NOMO-1 treated with DMSO at 0.1 percent for 48 hours (cell line): ENCODE data around the gene CYP2A7.
"Not testable (repeated sequence)": the region's sequence is repeated elsewhere in the genome, so short reads cannot be mapped to it uniquely, and the experiment has no call there.

Source experiments
- DNase-seq: peaks from one replicate; lab custom pipeline; 2025; ENCODE audit not compliant: unreplicated experiment; lab: John Stamatoyannopoulos, UW

The CYP2A7 gene

DNA sequence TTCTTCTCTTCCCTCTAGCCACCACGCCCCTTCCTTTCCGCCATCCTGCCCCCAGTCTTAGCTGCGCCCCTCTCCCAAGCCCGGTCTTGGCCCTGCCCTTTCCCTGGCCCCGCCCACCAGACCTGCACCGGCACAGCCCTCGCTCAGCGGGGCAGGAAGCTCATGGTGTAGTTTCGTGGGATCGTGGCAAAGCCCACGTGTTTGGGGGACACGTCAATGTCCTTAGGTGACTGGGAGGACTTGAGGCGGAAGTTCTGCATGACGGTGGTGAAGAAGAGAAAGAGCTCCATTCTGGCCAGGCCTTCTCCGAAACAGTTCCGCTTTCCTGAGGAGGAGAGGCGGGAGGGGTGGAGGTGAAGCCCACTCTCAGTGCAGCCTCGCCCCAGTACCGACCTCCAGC lies 38.4 kb downstream of the CYP2A7 start:
- peak; percentile 46 for DNase-seq

DNA sequence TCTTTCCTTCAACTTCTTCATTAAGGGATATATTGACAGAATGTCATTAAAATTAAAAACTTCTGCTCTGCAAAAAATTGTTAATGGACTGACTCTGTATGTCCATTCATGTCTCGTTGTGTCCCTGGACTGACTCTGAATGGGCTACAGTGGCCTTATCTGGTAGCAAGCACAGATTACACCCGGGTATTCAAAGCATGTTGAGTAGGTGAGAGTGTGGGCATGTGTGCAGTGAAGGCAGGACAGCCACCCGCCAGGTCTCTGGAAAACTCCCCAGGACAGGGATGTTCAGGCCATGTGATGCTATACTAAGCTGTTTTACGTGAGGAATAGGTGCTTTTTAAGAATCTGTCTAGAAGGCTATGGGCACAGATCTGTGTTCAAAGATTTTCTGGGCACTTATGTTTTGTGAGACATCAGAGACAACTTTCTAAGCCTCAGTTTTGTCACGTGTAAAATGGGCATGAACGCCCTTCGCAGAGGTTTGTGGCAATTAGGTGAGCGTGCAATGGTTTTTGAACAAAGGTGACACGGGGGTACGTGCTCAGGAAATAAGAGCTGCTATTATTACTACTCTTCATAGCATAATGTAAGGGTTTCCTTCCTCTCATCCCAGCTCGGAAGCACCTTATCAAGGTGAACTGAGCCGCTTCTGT lies 38.9 kb downstream of the CYP2A7 start:
- not testable (repeated sequence) for DNase-seq

DNA sequence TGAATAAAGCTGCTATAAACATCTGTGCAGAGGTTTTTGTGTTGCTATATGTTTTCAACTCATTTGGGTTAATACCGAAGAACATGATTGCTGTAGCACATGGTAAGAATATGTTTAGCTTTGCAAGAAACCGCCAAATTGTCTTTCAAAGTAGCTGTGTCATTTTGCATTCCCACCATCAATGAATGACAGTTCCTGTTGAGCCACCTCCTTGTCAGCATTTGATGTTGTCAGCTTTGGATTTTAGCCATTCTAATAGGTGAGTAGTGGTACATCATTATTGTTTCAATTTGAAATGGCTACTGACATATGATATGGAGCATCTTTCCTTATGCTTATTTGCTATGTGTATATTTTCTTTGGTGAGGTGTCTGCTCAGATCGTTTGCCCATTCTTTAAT lies 40.0 kb downstream of the CYP2A7 start:
- not testable (repeated sequence) for DNase-seq

DNA sequence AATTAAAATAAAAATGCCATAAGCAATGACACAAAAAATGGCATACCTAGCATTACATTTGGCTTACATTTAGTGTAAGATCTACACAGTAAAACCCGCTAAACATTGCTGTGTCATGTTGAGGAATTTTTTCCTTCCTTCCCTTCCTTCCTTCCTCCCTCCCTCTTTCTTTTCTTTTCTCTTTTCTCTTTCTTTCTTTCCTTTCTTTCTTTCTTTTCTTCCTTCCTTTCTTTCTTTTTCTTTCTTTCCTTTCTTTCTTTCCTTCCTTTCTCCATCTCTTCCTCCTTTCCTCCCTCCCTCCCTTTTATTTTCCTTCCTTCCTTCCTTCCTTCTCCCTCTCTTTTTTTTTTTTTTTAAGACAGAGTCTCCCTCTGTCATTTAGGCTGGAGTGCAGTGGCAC lies 43.6 kb downstream of the CYP2A7 start:
- not testable (repeated sequence) for DNase-seq

DNA sequence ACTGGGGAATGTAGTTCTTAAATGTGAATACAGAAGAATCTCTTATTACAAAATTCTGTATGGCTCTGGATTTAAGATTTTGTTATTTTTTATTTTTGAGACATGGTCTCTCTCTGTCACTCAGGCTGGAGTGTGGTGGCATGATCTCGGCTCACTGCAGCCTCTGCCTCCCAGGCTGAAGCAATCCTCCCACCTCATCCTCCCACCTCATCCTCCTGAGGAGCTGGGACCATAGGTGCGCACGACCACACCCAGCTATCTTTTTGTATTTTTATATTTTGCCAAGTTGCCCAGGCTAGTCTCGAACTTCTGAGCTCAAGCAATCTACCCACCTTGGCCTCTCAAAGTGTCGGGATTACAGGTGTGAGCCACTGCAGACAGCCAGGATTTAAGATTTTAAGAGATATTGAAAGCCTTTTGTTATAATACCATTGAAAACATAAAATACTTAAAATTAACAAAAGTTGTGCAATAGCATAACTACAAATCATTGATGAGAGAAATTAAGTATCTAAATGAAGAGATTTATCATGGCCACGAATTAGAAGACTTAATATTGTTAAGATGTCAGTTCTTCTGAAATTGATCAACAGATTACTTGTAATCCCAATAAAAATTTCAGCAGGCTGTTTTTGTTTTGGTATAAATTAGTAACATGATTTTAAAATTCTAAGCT lies 45.1 kb downstream of the CYP2A7 start:
- DNase-seq, result no peak

DNA sequence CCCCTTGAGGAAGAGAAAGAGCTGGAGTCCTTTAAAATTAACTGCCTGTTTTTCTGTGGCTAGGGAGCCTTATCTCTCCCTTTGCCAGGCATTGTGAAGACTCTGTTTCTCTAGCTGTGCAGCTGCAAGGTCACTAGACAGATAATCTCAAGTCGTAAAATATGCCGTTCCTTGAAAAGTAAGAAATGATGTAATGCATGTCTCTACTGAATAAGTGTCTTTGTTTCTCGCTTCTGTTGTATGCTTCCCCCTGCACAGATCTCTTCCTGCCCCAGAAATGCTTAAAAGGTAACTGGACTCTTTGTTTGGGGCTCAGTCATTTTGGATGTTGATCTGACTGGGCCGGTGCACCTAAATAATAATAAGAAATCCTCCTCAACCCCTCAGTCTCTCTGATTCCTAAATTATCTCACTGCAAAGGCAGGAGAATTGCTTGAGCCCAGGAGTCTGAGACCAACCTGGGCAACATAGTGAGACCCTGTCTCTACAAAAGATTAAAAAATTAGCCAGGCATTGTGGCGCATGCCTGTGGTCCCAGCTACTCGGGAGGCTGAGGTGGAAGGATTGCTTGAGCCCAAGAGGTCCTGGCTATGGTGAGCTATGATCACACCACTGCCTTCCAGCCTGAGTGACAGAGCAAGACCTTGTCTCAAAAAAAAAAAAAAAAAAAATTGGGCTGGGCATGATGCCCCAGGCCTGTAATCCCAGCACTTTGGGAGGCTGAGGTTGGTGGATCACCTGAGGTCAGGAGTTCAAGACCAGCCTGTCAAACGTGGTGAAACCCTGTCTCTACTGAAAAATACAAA lies 48.1 kb downstream of the CYP2A7 start:
- peak; percentile 10 for DNase-seq

DNA sequence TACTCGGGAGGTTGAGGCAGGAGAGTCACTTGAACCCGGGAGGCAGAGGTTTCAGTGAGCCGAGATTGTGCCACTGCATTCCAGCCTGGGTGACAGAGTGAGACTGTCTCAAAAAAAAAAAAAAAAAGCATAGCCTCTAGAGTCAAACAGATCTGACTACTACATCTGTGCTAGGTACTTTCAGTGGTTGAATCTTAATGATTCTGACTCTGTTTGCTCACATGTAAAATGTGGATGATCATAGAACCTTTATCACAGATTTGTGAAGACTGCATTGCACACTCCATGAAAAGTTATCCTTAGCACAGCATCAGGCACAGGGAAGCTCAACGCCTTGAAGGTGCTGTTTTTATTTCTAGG lies 49.6 kb downstream of the CYP2A7 start:
- DNase-seq, result not testable (repeated sequence)

DNA sequence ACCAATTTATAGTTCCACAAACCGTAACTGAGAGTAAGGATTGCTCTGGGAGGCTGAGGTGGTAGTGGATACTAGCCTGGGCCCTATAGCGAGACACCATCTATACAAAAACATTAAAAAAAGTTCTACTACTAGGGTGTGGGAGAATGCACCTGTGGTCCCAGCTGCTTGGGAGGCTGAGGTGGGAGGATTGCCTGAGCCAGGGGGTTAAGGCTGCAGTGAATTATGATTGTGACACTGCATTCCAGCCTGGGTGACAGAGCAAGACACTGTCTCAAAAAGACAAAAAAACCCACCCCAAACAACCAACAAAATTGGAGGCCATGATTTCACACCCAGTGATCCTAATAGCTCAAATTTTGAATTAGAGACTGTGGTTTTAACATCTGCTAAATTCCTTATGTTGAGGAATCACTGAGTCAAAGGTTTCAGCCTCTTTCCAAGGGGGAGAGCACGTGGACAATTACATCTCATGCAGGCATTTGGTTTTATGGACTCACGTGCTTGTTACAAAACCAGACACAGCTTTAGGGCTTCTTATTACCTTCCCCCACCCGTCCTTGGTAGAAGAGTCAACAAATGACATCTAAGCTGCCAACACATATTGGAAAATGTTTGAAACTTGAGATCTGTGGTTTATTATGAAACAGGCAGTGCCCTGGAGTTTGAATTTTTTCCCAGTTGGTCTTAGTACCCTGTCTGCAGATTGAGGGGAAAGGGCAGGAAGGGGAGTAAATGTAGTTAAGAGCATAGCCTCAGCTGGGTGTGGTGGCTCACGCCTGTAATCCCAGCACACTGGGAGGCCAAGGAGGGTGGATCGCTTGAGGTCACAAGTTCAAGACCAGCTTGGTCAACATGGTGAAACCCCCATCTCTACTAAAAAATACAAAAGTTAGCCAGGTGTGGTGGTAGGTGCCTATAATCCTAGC lies 50.3 kb downstream of the CYP2A7 start:
- peak; percentile 73 for DNase-seq

DNA sequence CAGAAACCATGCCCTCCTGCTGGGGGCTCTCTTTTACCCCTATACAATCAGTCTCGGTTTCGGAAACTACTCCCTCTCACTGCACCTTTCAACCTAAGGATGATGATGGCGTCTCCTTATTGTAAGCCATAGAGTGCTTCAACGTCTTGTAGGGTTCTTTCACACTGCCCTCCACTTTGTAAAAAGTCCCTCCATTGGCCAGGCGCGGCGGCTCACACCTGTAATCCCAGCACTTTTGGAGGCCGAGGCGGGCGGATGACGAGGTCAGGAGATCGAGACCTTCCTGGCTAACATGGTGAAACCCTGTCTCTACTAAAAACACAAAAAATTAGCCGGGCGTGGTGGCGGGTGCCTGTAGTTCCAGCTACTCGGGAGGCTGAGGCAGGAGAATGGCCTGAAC lies 51.3 kb downstream of the CYP2A7 start:
- not testable (repeated sequence) for DNase-seq

DNA sequence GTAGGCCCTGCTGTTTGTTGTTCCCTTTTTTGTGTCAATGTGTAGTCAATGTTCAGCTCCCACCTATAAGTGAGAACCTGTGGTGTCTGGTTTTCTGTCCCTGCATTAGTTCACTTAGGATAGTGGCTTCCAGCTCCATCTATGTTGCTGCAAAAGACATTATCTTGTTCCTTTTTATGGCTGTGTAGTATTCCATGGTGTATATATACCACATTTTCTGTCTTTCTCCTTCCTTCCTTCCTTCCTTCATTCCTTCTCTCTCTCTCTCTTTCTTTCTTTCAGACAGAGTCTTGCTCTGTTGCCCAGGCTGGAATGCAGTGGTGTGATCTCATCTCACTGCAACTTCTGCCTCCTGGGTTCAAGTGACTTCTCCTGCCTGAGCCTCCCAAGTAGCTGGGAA lies 52.8 kb downstream of the CYP2A7 start:
- DNase-seq, result no peak

DNA sequence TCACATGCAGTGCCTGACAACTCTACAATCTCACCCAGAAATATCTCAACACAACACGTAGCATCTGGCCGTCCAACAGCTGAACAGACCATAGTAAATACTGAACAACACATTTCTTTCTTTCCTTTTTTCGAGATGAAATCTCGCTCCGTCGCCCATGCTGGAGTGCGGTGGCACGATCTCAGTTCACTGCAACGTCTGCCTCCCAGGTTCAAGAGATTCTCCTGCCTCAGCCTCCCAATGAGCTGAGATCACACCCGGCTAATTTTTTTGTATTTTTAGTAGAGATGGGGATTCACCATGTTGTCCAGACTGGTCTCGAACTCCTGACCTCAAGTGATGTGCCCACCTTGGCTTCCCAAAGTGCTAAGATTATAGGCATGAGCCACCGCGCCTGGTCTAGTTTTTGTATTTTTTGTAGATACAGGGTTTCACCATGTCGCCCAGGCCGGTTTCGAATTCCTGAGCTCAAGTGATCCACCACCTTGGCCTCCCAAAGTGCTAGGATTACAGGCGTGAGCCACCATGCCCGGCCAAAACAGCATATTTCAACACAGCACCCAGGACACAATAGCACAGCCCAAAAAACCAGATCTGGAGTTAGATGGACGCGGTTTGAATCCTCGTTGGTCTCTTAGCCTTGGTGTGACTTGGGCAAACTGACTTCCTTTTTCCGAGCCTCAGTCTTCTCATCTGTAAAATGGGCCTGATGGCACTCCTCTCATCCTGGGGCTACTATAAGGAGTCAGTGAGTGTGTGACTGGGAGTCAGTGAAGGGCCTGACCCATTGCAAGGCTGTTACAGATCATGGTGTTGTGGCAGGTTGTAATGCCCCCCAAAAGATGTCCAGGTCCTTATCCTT lies 54.4 kb downstream of the CYP2A7 start:
- DNase-seq, result no peak

DNA sequence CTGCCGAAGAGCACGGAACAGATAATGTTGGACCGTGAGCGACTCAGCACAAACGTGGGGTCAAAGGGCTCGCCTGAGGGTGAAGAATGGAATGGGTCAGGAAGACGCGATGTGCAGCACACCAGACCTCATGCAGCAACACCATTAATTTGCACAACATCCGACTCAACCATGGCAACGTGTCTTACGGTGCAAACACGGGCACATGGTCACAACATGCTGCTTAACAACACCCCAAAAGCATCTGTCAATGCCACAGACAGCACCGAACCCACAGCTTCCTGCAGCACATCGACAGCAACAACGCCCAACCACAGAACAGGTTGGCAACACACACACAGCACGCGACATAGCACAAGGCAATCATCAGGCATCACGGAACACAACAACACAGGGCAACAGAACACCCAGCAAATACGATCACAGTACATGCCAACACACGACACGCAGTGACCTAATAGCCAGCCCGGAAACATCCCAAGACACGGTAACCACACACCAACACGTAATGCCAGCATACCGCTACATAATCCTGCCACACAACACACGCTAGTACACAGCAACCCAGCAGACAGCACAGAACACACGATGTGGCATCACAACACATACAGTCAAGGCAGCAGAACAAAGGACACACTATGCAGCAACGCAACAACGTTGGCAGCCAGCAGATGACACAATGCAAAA lies 55.2 kb downstream of the CYP2A7 start:
- DNase-seq, result not testable (repeated sequence)

DNA sequence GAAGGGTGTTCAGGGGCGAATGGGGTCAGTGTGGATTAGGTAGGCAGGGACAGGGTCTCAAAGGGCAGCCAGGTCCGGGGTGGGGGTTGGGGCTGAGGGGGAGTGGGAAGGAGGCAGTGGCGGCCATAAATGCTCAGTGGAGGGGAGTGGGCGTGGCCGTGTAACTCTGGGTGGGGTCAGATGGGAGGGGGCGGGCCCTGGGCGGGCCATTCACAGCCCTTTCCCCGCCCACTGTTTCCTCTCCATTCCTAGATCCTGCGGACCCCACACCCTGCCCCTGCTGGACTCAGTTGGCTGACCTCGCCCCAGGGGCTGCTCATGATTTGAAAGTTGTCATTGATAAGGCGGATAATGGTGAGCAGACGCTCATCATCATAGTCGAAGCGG lies 55.7 kb downstream of the CYP2A7 start:
- not testable (repeated sequence) for DNase-seq

DNA sequence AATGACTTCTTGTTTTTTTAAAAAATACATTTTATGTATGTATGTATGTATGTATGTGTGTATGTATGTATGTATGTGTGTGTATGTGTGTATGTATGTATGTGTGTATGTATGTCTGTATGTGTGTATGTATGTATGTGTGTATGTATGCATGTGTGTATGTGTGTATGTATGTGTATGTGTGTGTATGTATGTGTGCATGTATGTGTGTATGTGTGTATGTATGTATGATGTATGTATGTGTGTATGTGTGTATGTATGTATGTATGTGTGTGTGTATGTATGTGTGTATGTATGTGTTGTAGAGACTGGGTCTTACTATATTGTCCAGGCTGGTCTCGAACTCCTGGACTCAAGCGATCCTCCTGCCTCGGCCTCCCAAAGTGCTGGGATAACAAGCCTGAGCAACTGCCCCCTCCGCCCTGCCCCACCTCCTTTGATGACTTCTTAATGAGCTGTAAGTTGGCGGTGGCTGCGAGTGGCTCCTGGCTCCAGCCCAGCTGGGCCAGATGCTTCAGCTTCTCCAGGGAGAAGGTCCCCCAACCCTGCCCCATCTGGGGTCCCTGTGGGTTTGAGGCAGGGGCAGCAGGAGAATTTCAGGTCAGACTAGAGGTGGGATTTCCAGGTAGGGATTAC lies 56.5 kb downstream of the CYP2A7 start:
- not testable (repeated sequence) for DNase-seq
